Esophagus muscularis mucosa (tissue), 3 donors: ENCODE measurements around the gene EIF4G2.

Experiments
- POLR2A ChIP-seq: fragments of 450-650 bp; IDR thresholded peaks from one replicate; pipeline ENCODE4 v1.6.1; 2017; ENCODE audit warnings: antibody characterized with exemption, moderate library complexity, mild to moderate bottlenecking, low read depth
- TF ChIP-seq, protein P1 (sequence below), 3 experiments: fragments of 200-600 bp in 2 of 3; fragments of 450-650 bp in 1 of 3; sonication (generic) in 2 of 3; IDR thresholded peaks; one replicate each; pipeline ENCODE4 v1.5.1; 2017 to 2019; ENCODE audit warnings: antibody characterized with exemption in 3 of 3, mild to moderate bottlenecking in 2 of 3, moderate library complexity in 1 of 3

- TF ChIP-seq, protein P1, sequence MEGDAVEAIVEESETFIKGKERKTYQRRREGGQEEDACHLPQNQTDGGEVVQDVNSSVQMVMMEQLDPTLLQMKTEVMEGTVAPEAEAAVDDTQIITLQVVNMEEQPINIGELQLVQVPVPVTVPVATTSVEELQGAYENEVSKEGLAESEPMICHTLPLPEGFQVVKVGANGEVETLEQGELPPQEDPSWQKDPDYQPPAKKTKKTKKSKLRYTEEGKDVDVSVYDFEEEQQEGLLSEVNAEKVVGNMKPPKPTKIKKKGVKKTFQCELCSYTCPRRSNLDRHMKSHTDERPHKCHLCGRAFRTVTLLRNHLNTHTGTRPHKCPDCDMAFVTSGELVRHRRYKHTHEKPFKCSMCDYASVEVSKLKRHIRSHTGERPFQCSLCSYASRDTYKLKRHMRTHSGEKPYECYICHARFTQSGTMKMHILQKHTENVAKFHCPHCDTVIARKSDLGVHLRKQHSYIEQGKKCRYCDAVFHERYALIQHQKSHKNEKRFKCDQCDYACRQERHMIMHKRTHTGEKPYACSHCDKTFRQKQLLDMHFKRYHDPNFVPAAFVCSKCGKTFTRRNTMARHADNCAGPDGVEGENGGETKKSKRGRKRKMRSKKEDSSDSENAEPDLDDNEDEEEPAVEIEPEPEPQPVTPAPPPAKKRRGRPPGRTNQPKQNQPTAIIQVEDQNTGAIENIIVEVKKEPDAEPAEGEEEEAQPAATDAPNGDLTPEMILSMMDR (IDR thresholded peaks at IDR 0.05): no peak
- TF ChIP-seq POLR2A: no peak
Measured at GRCh38 chr11:10813945-10814344, 5.2 kb upstream of the EIF4G2 start.
